Measurements from ENCODE around the gene ATP8A2. TPM values are rescaled to one million over a fixed set of nuclear protein-coding genes. Genes with fewer than 3 reads are reported as not detected.

The ATP8A2 gene
- total RNA-seq, 1 experiment from 2014 or later: 1.3 TPM

GRCh38 chr13:25729201-25729600 is 357.4 kb downstream of the ATP8A2 start:
- DNase-seq (ENCODE audit: low read depth): no peak

GRCh38 chr13:25731037-25731436 is 359.3 kb downstream of the ATP8A2 start:
- DNase-seq (ENCODE audit: low read depth): no peak

DNA sequence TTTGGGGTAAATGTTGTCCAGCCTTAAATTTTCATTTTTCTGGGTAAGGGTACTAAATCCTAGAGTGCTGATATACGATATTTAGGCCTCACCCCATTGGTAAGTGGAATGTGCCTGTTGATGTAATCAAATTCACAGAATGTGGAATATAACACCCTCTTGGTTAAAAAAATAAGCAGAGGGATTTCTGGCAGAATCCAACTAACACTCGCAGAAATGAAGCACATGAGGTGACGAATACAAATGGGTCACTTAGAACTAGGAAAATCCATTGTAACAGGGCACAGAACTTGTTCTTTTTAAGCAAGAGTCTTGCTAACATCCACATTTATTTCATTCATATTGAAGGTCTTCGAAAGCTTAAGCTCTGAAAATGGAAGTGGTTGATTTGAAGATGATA is 359.8 kb downstream of the ATP8A2 start:
- DNase-seq (ENCODE audit: low read depth): no peak

DNA sequence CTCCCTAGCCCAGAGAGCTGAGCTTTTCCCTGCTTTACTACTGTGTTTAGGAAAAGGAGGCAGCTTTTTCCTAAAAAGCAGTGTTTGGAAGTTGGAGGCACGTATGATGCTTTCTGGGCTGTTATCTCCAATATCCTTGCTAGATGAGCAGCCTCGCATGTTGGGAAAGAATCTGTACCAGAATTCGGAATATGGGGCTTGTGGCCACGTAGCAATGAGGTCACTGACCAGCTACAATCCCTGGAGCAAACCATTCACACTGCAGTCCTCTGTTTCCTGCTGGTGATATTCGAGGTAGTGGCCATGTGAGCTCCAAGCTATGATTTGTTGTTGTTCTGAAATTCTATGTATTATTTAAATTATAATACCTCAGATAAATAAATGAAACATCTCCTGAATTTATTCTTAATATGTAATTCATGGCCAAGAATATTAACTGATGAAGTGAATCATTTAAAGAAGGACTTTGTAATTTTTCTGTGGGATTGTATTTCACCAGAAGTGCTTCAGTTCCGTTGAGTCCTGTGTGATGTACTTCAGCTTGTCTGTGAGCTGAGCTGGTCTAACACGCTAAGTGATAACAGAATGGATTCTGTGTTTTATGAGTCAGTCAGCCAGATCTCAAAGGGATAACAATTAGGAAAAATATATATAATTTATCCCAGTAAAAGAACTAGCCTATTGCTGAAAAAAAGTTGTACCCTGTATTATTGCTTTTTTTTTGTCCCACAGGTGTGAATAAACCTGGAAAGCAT is 360.5 kb downstream of the ATP8A2 start:
- peak; percentile 77 for DNase-seq (ENCODE audit: low read depth)

- peak; percentile 57 for DNase-seq (ENCODE audit: low read depth)
Measured at GRCh38 chr13:25733001-25733491, 361.3 kb downstream of the ATP8A2 start.

GRCh38 chr13:25733696-25734435 is 362.1 kb downstream of the ATP8A2 start:
- DNase-seq (ENCODE audit: low read depth): no peak

- peak; percentile 87 for DNase-seq (ENCODE audit: low read depth)
Measured at GRCh38 chr13:25738342-25739196, 366.8 kb downstream of the ATP8A2 start.

- no peak for DNase-seq (ENCODE audit: low read depth)
Measured at GRCh38 chr13:25739376-25739775, 367.6 kb downstream of the ATP8A2 start.

DNA sequence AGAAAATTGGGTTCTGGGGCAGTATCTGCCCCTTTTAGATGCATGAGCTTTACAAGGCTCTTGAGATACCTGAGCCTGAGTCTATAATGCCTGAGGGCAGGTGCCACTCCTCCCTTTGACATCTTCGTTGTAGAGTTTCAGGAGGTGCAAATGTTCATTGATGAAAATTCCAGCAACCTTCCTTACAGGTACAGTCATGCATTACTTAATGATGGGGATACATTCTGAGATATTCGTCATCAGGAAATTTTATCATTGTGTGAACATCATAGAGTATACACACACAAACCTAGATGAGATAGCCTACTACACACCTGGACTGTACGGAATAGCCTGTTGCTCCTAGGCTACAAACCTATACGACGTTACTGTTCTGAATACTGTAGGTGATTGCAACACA is 370.0 kb downstream of the ATP8A2 start:
- DNase-seq (ENCODE audit: low read depth): no peak

DNA sequence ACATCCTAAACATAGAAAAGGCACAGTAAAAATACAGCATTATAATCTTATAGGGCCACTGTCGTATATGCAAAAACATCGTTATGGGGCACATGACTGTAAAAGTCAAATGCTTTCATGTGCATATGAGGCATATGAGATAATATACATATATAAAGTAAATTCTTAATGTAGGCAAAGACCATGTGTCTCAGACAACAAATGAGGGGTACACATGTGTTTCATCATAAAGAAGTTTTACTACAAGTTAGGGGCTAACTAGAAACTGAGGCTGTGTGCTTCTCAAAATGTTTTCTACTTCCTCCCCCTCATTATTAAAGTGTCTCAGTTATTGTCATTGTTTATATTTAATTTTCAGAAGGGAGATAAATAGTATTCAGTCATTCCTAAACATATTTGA is 370.4 kb downstream of the ATP8A2 start:
- no peak for DNase-seq (ENCODE audit: low read depth)

- DNase-seq (ENCODE audit: low read depth): peak; percentile 88
Measured at GRCh38 chr13:25743421-25743820, 371.6 kb downstream of the ATP8A2 start.

- peak; percentile 61 for DNase-seq (ENCODE audit: low read depth)
Measured at GRCh38 chr13:25744178-25744577, 372.4 kb downstream of the ATP8A2 start.

DNA sequence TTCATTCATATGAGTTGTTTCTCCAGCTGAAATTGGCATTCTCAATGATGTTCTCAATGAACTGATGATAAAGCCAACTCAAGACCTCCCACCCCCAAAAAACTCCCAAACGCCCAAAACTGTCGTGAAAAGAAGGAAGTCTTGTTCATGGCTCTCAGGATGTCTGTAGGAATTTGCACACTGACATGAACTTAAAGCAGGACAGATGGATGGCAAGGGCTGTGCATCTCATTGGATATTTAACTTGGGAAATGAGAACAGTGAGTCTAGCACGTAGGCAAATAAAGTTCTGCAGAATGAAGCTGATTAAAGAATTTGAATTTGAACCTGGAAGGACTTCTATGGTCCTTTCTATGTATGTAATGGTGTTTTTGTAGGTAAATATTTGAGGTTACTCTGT is 374.4 kb downstream of the ATP8A2 start:
- no peak for DNase-seq (ENCODE audit: low read depth)

GRCh38 chr13:25752957-25753551 is 381.3 kb downstream of the ATP8A2 start:
- DNase-seq (ENCODE audit: low read depth): peak; percentile 94

DNA sequence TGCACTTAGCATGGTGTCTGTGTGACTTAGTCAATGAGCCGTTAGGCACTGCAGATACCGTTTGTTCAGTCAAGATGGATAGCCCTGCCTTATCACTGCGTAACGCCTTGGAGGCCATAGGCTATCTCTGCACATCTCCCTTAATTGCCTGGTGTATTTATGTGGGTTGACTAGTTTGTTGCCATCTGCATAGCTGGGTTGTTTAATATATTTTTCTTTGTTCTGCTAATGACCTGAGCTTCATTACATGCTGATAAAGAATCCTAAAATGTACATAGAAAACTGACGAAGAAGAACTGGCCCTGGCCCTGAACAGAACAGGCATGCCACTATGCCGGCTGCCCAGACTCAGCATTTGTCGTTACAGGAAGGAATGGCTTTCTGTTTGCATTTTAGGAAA is 382.2 kb downstream of the ATP8A2 start:
- DNase-seq (ENCODE audit: low read depth): no peak

GRCh38 chr13:25756251-25756650 is 384.5 kb downstream of the ATP8A2 start:
- DNase-seq (ENCODE audit: low read depth): no peak

- DNase-seq (ENCODE audit: low read depth): no peak
Measured at GRCh38 chr13:25756912-25757311, 385.1 kb downstream of the ATP8A2 start.

GRCh38 chr13:25761041-25761440 is 389.3 kb downstream of the ATP8A2 start:
- DNase-seq (ENCODE audit: low read depth): no peak

- DNase-seq (ENCODE audit: low read depth): no peak
Measured at GRCh38 chr13:25762281-25762680, 390.5 kb downstream of the ATP8A2 start.

DNA sequence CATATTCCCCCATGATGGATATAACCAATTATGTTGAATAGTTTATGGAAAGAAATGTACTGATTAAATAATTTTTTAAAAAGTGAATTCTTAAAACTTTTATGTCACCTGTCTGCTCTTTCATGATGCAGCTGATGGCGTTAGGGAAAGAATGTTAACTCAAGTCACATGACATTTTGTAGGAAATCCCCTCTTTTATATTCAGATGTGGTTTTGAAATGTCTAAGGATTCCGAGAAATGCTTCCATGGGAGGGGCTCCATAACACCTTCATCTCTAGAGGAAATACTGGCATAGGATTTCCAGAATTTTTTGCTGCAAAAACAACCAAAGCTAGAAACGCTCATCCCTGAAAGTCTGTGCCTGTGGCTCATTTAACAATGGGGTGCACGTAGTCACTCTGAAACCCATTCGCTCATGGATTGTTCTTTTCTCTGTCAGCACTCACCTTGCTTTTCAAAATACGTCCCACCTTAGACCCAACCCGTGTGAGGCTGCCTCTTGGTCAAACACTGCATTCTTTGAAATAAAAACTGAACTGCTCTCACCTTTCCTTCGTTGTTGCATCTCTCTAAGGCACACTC is 391.1 kb downstream of the ATP8A2 start:
- DNase-seq (ENCODE audit: low read depth): no peak

- DNase-seq (ENCODE audit: low read depth): no peak
Measured at GRCh38 chr13:25764378-25764777, 392.6 kb downstream of the ATP8A2 start.
